ENCODE data around the gene KCNG2. TPM values are rescaled to one million over a fixed set of nuclear protein-coding genes. Genes with fewer than 3 reads are reported as not detected.

KCNG2 gene
- total RNA-seq, 2 donors from 2014 or later: not detected

DNA sequence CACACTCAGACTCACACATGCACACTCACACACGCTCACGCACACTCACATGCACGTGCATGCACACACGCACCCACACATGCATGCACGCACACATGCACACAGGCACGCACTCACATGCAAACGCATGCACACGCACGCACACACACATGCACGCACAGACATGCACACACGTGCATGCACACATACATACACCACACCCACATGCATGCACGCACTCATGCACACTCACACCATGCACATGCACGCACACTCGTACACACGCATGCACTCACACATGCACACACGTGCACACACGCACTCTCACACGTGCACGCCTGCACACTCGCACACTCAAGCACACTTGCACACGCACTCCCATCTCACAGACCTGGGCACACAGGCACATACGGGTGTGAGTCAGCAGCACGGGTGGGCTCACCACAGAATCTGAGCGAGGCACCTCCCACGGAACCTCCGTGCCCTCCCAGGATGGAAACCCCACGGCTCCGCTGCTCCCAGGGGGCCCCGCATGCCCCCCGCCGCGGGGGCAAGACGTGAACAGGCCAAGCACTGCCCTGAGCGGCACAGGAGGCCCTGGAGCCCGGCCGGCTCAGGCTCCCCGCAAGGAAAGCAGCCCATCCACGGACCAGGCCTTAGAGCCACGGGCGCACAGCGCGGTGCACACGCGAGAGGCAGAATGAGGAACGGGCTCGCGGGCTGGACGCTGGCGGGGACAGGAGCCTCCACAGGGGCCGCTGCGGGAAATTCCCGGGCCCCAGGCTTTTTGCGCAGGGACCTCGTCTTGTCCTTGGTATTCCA lies 8.4 kb upstream of the KCNG2 start:
- Histone ChIP-seq H3K27me3 (peaks cover 8 to 26% of the 10 kb centered on the region in 2 donors), H3K36me3 (no peaks in the 10 kb centered on the region), H3K9me3 (no peaks in the 10 kb centered on the region), H3K27ac (no peak overlapping the region), H3K4me3 (no peak overlapping the region), H3K4me1 (peaks cover 0 to 9% of the 10 kb centered on the region in 2 donors)
- TF ChIP-seq, protein P1, sequence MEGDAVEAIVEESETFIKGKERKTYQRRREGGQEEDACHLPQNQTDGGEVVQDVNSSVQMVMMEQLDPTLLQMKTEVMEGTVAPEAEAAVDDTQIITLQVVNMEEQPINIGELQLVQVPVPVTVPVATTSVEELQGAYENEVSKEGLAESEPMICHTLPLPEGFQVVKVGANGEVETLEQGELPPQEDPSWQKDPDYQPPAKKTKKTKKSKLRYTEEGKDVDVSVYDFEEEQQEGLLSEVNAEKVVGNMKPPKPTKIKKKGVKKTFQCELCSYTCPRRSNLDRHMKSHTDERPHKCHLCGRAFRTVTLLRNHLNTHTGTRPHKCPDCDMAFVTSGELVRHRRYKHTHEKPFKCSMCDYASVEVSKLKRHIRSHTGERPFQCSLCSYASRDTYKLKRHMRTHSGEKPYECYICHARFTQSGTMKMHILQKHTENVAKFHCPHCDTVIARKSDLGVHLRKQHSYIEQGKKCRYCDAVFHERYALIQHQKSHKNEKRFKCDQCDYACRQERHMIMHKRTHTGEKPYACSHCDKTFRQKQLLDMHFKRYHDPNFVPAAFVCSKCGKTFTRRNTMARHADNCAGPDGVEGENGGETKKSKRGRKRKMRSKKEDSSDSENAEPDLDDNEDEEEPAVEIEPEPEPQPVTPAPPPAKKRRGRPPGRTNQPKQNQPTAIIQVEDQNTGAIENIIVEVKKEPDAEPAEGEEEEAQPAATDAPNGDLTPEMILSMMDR (IDR thresholded peaks at IDR 0.05): no peak
- no peak for DNase-seq (ENCODE audit: low spot score)

DNA sequence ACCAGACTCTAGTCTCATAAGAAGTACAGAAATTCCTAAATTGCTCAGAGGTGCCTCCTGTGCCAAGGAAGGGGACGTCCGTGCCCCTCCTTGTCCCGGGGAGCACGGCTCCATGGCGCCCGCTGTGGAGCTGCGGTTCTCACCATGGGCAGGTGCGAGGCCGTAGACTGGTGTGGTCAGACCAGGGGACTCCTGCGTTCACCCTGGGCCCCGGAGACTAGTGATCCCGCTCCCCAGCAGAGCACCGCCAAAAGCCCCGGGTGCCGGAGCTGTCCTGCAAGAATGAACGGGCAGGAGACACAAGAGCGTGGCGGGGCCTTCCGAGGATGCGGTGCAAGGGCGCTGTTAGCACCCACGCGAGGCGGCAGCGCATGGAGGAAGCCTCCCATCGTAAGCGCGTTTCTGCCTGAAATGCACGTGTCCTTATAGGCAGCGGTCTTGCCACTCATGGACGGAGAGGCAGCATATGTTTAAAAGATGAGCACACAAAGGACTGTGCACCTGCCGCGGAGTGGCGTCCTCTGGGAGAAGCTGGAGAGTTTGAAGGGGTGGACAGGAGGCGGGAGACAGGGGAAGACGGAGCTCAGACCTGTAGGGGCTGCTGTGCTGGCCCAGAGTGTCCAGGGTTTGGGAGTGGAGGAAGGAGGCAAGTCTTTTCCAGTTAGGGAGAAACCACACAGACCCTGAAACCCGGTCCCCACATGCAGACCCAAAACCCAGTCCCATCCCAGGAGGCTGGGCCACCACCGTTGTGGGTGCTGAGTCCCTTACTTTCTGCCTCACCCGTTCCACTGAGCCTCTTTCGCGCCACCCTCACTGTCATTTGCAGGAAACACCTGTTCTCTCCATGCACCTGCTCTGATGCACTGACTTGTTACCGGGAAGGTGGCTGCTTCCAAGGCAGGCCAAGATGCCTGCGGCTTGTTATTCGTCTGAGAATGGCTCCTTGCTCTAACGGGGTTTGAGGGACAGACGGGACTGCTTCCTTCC lies 7.5 kb upstream of the KCNG2 start:
- Histone ChIP-seq H3K4me3 (no peak overlapping the region), H3K27ac (no peak overlapping the region), H3K9me3 (no peaks in the 10 kb centered on the region), H3K4me1 (peaks cover 0 to 9% of the 10 kb centered on the region in 2 donors), H3K27me3 (peaks cover 8 to 23% of the 10 kb centered on the region in 2 donors), H3K36me3 (no peaks in the 10 kb centered on the region)
- DNase-seq (ENCODE audit: low spot score): no peak
- TF ChIP-seq, protein P1 (IDR thresholded peaks at IDR 0.05): no peak

DNA sequence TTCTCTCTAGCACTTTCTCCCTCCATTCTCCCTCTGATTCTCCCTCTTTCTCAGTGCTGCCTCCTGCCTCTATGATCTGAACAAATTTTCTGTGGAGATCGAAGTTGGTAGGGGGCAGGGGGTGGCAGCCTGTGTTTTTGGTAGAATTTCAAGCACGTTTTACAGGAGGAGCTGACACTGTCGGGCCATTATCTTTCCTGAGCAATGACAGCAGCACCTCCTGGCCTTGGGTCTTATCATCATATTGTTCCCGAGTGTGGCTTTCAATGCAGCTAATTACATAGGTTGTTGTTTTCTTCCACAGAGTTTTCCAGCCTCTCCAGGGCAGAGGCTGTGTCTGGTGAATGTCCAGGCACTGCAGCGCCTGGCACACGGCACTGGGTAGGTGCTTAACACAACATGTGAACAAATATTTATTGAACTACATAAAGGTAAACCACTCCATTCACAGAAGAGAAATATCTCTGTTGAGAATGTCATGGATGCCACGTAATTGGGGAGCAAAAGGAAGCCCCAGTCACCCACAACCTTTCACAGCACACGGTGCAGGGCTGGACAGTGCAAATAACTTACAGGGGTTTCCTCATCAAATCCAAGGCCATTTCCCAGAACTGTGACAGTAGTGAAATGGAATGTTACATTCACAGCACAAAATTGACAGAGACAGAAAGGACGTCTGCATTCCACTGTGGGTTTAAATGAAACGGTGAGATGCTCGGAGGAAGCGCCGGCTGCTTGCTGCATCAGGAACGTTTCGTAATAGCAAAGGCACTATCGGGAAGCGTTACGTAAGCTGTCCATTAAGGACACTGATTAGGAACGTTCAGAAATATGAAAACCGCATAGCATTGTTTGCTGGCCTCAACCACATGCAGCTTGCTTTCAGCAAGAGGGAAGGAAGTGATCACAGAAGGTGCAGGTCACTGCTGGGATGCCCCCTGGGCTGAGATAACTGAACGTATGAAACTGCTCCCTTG lies 6.5 kb upstream of the KCNG2 start:
- TF ChIP-seq, protein P1 (IDR thresholded peaks at IDR 0.05): no peak
- Histone ChIP-seq H3K27me3 (peaks cover 8 to 23% of the 10 kb centered on the region in 2 donors), H3K4me3 (no peak overlapping the region), H3K36me3 (no peaks in the 10 kb centered on the region), H3K9me3 (no peaks in the 10 kb centered on the region), H3K4me1 (peaks cover 0 to 9% of the 10 kb centered on the region in 2 donors), H3K27ac (no peak overlapping the region)
- DNase-seq (ENCODE audit: low spot score): peak; percentile 81

DNA sequence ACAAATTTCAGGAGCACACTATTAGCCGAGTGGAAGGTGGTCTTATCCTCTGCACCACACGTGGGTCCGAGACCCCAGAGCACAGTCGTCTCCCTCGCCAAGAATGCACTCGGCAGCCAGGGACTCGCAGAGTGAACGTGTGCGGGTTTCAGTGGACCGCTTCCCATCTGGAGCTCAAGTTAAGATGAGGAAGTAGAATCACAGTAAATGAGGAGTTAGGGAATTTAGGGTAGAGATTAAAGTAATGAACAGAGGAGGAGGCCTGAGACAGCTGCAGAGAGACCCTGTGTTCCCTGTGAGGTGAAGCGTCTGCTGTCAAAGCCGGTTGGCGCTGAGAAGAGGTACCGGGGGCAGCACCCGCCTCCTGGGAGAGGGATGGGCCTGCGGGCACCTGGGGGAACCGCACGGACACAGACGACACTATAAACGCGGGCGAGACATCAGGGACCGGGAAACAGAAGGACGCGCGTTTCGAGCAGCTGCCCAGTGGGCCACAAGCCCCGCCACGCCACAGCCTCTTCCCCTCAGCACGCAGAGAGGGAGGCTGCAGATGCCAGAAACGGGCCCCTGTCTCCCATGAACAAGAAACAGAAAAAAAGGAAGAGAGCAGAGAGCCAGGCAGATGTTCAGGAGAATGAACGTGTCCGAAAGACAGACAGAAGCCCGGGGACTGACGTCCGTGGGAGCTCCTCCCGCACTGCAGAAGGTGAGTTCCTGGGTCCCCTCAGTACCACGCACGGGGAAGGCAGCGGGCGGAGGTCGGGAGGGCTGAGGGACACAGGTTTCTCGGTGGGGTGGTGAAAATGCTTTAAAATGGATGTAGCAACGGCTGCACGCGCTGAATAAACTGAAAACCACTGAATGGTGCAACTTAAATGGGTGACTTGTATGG lies 5.4 kb upstream of the KCNG2 start:
- H3K4me3 ChIP-seq: no peak overlapping the region
- DNase-seq (ENCODE audit: low spot score): no peak
- H3K4me1 ChIP-seq: peaks cover 0 to 13% of the 10 kb centered on the region in 2 donors
- H3K9me3 ChIP-seq: no peaks in the 10 kb centered on the region
- H3K36me3 ChIP-seq: no peaks in the 10 kb centered on the region
- H3K27me3 ChIP-seq: peaks cover 6 to 19% of the 10 kb centered on the region in 2 donors
- TF ChIP-seq, protein P1 (IDR thresholded peaks at IDR 0.05): no peak
- H3K27ac ChIP-seq: no peak overlapping the region
